GM18511 (cell line): Measurements from ENCODE around the gene GPX1.
"Not testable (repeated sequence)": the region's sequence is repeated elsewhere in the genome, so short reads cannot be mapped to it uniquely, and the experiment has no call there.

Experiments
- ATAC-seq: cut with Tn5 transposase; IDR thresholded peaks from one replicate; pipeline ENCODE4 v1.9.1; 2021; ENCODE audit warnings: mild to moderate bottlenecking, moderate library complexity; ENCODE audit not compliant: unreplicated experiment

The GPX1 gene

DNA sequence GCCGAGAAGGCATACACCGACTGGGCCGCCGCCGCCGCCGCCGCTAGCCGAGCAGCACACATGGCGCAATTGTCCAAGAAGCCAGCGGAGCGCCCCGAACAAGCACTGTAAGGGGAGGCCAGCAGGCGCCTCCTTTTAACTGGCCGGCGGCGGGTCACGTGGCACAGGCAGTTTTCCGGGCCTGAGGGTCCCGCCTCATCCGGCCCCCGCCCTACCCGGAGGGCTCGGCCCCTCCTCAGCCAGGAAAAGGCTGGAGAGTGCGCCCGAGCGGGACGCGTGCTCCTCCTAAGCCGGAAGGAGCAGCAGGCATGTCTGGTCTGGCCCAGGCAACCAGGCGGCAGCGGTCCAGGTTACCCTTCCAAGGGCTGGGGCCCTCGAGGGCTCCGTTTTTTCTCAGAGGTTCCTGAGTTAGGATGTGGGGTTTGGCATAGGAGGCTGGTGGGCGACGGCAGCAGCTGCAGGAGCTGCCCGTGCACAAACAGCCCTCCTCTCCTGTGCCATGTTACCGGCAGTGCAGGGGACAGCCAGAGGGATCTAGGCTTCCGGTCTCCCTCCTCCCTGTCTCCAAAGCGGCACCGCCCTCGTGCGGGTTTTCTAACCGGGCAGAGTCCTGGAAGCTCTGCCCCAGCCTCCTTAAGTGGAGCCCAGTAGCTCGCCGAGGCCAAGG, at the start of gene GPX1:
GPX1 (minus strand) TSS at position 137 of the 667 bp plus-strand sequence; CDS start at position 62, 75 bp downstream.
- ATAC-seq: peak; percentile 88

GRCh38 chr3:49406571-49407565, 48.7 kb upstream of the GPX1 start:
- ATAC-seq: no peak

- ATAC-seq: not testable (repeated sequence)
Measured at GRCh38 chr3:49405570-49405969, 47.4 kb upstream of the GPX1 start.

DNA sequence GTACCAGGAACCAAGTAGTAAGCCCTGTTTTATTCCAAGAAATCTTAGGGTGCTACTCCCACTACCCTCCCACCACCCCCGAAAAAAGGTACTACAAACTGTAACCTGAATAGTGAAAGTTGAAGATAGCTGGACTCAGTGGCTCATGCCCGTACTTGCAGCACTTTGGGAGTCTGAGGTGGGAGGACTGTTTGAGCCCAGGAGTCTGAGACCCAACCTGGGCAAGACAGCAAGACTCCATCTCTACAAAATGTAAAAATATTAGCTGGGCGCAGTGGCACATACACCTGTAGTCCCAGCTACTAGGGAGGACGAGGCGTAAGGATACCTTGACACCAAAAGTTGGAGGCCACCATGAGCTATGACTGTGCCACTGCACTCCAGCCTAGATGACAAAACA, 45.7 kb upstream of the GPX1 start:
- ATAC-seq: no peak

- no peak for ATAC-seq
Measured at GRCh38 chr3:49401766-49402165, 43.6 kb upstream of the GPX1 start.

- ATAC-seq: no peak
Measured at GRCh38 chr3:49399461-49399860, 41.3 kb upstream of the GPX1 start.

- ATAC-seq: no peak
Measured at GRCh38 chr3:49397470-49397869, 39.3 kb upstream of the GPX1 start.

DNA sequence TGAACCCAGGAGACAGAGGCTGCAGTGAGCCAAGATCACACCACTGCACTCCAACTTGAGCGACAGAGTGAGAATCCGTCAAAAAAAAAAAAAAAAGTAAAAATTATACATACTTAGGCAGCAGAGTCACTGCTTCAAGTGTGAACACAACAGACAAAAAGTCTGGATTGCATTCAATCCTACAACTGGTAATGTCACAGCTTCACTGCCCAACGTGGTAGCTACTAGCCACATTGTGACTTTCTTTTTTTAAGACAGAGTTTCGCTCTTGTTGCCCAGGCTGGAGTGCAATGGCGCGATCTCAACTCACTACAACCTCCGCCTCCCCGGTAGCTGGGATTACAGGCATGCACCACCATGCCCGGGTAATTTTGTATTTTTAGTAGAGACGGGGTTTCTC, 33.2 kb upstream of the GPX1 start:
- ATAC-seq: not testable (repeated sequence)

DNA sequence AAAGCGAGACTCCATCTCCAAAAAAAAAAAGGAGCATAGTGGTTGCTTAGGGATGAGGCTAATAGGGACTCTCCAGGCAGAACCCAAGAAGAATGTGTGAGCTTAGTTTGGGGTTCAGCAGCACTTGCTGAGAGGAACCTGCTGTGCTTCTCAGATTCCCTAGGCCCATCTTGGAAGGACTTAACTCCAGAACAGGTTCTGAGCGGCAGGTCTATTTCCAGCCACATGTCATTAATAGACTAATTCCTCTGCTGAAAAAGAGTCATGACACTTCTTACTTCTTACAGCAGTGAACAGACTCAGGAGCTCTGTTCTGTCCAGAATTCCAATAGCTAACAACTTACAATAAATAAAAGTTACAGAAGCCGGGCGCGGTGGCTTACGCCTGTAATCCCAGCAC, 31.1 kb upstream of the GPX1 start:
- ATAC-seq: no peak

- ATAC-seq: no peak
Measured at GRCh38 chr3:49388289-49388820, 30.2 kb upstream of the GPX1 start.

- no peak for ATAC-seq
Measured at GRCh38 chr3:49387721-49388120, 29.6 kb upstream of the GPX1 start.

DNA sequence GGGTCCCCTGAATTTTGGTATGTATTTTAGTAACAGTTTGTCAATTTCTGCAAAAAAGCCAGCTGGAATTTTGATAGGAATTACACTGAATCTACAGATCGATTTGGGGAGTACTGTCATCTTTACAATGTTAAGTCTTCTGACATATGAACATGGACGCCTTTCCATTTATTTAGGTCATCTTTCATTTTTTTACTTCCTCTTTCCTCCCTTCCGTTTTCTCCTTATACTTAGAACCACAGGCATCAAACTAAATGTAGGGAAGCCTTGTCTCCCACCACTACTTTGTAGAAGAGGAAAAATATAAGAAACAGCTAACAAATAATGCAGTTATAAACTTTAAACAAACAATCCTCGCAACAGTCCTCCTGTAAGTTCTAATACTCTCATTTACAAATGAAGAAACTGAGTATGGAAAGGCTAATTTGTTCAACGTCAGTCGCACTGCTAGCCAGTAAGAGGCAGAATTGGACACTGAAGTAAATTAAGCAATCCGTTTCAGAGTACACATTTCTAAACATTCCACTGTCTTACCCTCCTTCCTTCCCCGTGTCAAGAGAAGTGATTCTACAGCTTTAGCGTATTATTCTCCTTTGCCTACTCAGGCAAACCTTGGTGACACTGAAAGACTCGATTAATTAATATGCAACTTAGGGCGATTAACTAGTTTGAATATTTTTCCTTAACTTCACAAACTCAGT, 28.1 kb upstream of the GPX1 start:
- no peak for ATAC-seq

GRCh38 chr3:49385617-49386016, 27.5 kb upstream of the GPX1 start:
- no peak for ATAC-seq

DNA sequence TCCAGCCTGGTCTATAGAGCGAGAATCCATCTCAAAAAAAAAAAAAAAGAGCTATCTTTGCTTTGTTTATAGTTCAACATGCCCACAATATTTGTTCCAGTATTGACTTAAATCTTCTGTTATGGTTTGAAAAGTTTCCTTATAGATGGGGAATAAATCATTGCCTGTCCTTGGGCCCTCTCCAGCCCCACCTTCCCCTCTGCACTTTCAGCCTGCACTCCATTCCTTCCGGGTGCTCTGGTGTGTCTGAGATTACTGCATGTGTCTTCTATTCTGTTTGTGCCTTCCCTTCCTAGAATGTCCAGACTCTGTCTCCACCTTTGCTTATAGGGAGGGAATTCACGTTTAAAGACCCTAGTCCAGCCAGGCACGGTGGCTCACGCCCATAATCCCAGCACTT, 25.2 kb upstream of the GPX1 start:
- no peak for ATAC-seq

- no peak for ATAC-seq
Measured at GRCh38 chr3:49378249-49378895, 20.2 kb upstream of the GPX1 start.

DNA sequence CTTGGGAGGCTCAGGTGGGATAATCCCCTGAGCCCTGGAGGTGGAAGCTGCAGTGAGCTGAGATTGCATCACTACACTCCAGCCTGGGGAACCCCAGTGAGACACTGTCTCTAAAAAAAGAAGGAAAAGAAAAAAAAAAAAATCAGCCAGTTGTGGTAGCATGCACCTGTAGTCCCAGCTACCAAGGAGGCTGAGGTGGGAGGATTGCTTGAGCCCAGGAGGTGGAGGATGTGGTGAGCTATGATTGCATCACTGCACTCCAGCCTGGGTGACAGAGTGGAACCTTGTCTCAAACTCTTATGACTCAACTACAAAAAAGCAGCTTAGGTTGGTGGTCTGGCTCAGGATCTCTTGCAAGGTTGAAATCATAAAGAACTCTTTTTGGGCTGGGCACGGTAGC, 19.3 kb upstream of the GPX1 start:
- ATAC-seq: no peak

- ATAC-seq: no peak
Measured at GRCh38 chr3:49371946-49372345, 13.8 kb upstream of the GPX1 start.

DNA sequence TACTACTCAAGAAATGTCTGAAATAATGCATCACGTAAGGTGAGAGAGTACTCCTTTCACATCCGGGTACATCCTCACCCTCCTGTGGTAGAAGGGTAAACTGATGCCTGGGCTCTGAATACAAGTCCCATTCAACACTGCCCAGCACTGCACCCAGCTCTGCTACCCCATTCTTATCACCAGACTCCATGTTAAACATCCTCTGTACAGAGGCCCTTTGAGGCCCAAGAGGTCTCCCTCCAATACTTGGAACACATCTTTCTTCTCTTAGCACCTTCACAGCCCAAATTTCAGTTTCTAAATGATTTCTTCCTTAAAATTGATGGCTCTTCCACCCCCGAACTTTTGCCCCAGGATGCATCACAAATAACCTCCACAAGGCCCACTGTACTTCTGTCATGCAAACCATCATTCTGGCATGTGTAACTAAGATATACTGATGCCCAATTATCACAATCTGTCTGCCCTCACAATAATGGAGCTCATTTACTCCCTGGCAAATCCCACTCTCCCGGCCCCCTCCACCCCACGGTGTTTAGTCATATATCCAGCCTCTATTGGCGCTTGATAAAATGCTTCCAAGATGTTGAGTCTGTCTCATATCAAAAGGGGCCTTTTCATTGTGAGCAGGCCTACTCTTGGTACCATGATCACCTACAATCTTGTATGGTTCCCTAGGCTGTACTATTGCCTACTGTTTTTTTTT, 12.6 kb upstream of the GPX1 start:
- no peak for ATAC-seq

- no peak for ATAC-seq
Measured at GRCh38 chr3:49362561-49362960, 4.4 kb upstream of the GPX1 start.

DNA sequence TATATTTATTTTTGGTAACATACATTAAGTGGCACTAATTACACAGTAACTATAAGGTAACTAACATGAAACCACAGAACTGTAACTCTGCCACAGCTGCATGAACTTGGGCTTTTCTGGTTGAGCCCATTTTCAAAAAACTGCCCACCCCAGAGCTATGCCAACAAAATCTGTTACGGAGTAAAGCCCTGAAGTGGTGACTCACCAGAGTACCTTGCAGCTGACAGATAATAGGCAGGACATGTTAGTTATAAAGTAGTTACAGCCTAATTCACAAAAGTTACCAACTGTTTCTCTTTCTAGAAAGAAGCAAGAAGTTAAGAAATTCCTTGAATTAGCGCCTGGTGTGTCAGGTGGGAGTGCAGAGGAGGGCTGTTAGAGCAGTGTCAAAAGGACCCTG, 1.5 kb upstream of the GPX1 start:
- no peak for ATAC-seq
